Neural cell (in vitro differentiated cells): ENCODE measurements around the gene LMLN. TPM values are rescaled to one million over a fixed set of nuclear protein-coding genes. Genes with fewer than 3 reads are reported as not detected.

ENCODE experiments used
- H2AFZ ChIP-seq: fragments of 200-600, 300-800 bp; sonication (generic), shearing (Covaris generic); 2 replicates; pipeline ENCODE4 v1.6.0; 2014; ENCODE audit warnings: low read depth, mild to moderate bottlenecking, antibody characterized with exemption, low read length, moderate library complexity
- H3F3A ChIP-seq: fragments of 200-600 bp; shearing (Covaris generic); 2 replicates; pipeline ENCODE4 v1.6.1; 2016; ENCODE audit warnings: mild to moderate bottlenecking, moderate library complexity, mixed read lengths, antibody characterized with exemption, low read length; ENCODE audit not compliant: insufficient read depth, poor library complexity, severe bottlenecking
- H3K27ac ChIP-seq: fragments of 200-600, 300-800 bp; sonication (generic), shearing (Covaris generic); 2 replicates; pipeline ENCODE4 v1.5.1; 2014; ENCODE audit warnings: mild to moderate bottlenecking, low read length, moderate library complexity
- H3K27me3 ChIP-seq: fragments of 300-800, 200-600 bp; sonication (generic), shearing (Covaris generic); 2 replicates; pipeline ENCODE4 v1.6.0; 2014; ENCODE audit warnings: mild to moderate bottlenecking, low read depth, low read length, moderate library complexity; ENCODE audit not compliant: insufficient read depth
- H3K36me3 ChIP-seq: fragments of 300-800, 200-600 bp; sonication (generic), shearing (Covaris generic); 2 replicates; pipeline ENCODE4 v1.5.1; 2014; ENCODE audit warnings: mild to moderate bottlenecking, antibody characterized with exemption, low read length, moderate library complexity; ENCODE audit not compliant: insufficient read depth
- H3K4me2 ChIP-seq: fragments of 300-800, 200-600 bp; sonication (generic), shearing (Covaris generic); 2 replicates; pipeline ENCODE4 v1.6.0; 2014; ENCODE audit warnings: mild to moderate bottlenecking, low read length
- H3K4me3 ChIP-seq: fragments of 300-800, 200-600 bp; sonication (generic), shearing (Covaris generic); 2 replicates; pipeline ENCODE4 v1.5.1; 2014; ENCODE audit warnings: mild to moderate bottlenecking, low read length, moderate library complexity
- H3K79me2 ChIP-seq: fragments of 200-600 bp; shearing (Covaris generic); replicated peaks from 2 replicates; pipeline ENCODE4 v1.6.0; 2014; ENCODE audit warnings: mild to moderate bottlenecking, low read length, moderate library complexity; ENCODE audit not compliant: insufficient read depth
- H3K9ac ChIP-seq: fragments of 300-800, 200-600 bp; sonication (generic), shearing (Covaris generic); 2 replicates; pipeline ENCODE4 v1.6.1; 2016; ENCODE audit warnings: mild to moderate bottlenecking, low read length, mixed read lengths
- H3K9me2 ChIP-seq: fragments of 200-600 bp; shearing (Covaris generic); 2 replicates; pipeline ENCODE4 v1.6.1; 2016; ENCODE audit warnings: mild to moderate bottlenecking, low read length, mixed read lengths; ENCODE audit not compliant: insufficient read depth
- H3K9me3 ChIP-seq: fragments of 200-600, 300-800 bp; sonication (generic), shearing (Covaris generic); 2 replicates; pipeline ENCODE4 v1.6.1; 2016; ENCODE audit warnings: mild to moderate bottlenecking, mixed run types, low read length, moderate library complexity, mixed read lengths
- H4K20me1 ChIP-seq: fragments of 200-600 bp; shearing (Covaris generic); 2 replicates; pipeline ENCODE4 v1.6.1; 2016; ENCODE audit warnings: mild to moderate bottlenecking, mixed run types; ENCODE audit not compliant: insufficient read depth
- EP300 ChIP-seq: fragments of 450-650 bp; conservative IDR thresholded peaks from 2 replicates; pipeline ENCODE4 v1.6.1; 2014; ENCODE audit warnings: antibody characterized with exemption, mild to moderate bottlenecking, moderate library complexity; ENCODE audit not compliant: poor library complexity, severe bottlenecking
- EZH2 ChIP-seq: fragments of 200-600, 300-800 bp; shearing (Covaris generic), sonication (generic); IDR thresholded peaks from 2 replicates; pipeline ENCODE4 v1.6.1; 2014; ENCODE audit warnings: antibody characterized with exemption, low read length, borderline replicate concordance, mild to moderate bottlenecking; ENCODE audit not compliant: insufficient read depth, poor library complexity, severe bottlenecking
- MXI1 ChIP-seq: fragments of 450-650 bp; conservative IDR thresholded peaks from 2 replicates; pipeline ENCODE4 v1.6.1; 2014; ENCODE audit warnings: antibody characterized with exemption, mild to moderate bottlenecking; ENCODE audit not compliant: poor library complexity, severe bottlenecking
- POLR2AphosphoS5 ChIP-seq: IDR thresholded peaks from 2 replicates; pipeline ENCODE4 v1.6.1; 2012
- RAD21 ChIP-seq: fragments of 450-650 bp; conservative IDR thresholded peaks from 2 replicates; pipeline ENCODE4 v1.6.1; 2014; ENCODE audit warnings: antibody characterized with exemption, mild to moderate bottlenecking, moderate library complexity
- REST ChIP-seq: IDR thresholded peaks from 2 replicates; pipeline ENCODE4 v1.6.1; 2012; ENCODE audit warnings: borderline replicate concordance
- SMC3 ChIP-seq: fragments of 450-650 bp; conservative IDR thresholded peaks from 2 replicates; pipeline ENCODE4 v1.6.1; 2014; ENCODE audit warnings: antibody characterized with exemption, mild to moderate bottlenecking, moderate library complexity; ENCODE audit not compliant: poor library complexity
- TAF1 ChIP-seq: IDR thresholded peaks from 2 replicates; pipeline ENCODE4 v1.6.1; 2012; ENCODE audit warnings: low read depth
- polyA plus RNA-seq: library from polyadenylated mRNA; depleted of rRNA; stranded (reverse); fragments of >200 nt; gene quantifications from 2 replicates; pipeline ENCODE4 v1.2.3, GENCODE V29; 2014
- TF ChIP-seq, protein P1 (sequence below): fragments of 450-650 bp; IDR thresholded peaks from 2 replicates; pipeline ENCODE4 v1.5.1; 2014; ENCODE audit warnings: antibody characterized with exemption, mild to moderate bottlenecking, moderate library complexity; ENCODE audit not compliant: poor library complexity, severe bottlenecking

The LMLN gene
- polyA plus RNA-seq, 1 donor from 2014 or later: 3.1 TPM

DNA sequence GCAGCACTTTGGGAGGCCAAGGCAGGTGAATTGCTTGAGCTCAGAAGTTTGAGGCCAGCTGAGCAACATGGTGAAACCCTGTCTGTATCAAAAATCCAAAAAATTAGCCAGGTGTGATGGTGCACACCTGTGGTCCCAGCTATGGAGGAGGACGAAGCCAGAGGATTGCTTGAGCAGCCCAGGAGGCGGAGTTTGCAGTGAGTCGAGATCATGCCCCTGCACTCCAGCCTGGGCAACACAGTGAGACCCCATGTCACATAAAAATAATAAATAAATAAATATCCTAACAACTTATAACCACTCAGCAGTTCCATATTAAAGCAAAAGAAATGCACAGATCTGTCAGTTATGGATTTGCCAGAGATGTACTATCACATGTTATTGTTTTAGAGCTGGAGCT, 62.6 kb downstream of the LMLN start:
- Histone ChIP-seq H3F3A (no peaks in the 10 kb centered on the region), H3K9ac (no peak overlapping the region), H3K27me3 (no peaks in the 10 kb centered on the region), H3K4me2 (no peak overlapping the region), H4K20me1 (no peaks in the 10 kb centered on the region), H3K9me3 (no peaks in the 10 kb centered on the region), H3K79me2 (no peaks in the 10 kb centered on the region), H3K27ac (no peak overlapping the region), H3K4me3 (no peak overlapping the region), H3K36me3 (no peaks in the 10 kb centered on the region), H2AFZ (no peak overlapping the region), H3K9me2 (no peaks in the 10 kb centered on the region)
- TF ChIP-seq TAF1 (no peak), RAD21 (no peak), MXI1 (no peak), SMC3 (no peak), EP300 (no peak), POLR2AphosphoS5 (no peak), REST (no peak), EZH2 (no peak)
- TF ChIP-seq, protein P1, sequence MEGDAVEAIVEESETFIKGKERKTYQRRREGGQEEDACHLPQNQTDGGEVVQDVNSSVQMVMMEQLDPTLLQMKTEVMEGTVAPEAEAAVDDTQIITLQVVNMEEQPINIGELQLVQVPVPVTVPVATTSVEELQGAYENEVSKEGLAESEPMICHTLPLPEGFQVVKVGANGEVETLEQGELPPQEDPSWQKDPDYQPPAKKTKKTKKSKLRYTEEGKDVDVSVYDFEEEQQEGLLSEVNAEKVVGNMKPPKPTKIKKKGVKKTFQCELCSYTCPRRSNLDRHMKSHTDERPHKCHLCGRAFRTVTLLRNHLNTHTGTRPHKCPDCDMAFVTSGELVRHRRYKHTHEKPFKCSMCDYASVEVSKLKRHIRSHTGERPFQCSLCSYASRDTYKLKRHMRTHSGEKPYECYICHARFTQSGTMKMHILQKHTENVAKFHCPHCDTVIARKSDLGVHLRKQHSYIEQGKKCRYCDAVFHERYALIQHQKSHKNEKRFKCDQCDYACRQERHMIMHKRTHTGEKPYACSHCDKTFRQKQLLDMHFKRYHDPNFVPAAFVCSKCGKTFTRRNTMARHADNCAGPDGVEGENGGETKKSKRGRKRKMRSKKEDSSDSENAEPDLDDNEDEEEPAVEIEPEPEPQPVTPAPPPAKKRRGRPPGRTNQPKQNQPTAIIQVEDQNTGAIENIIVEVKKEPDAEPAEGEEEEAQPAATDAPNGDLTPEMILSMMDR: no peak

- H4K20me1 ChIP-seq: no peaks in the 10 kb centered on the region
- no peak for TF ChIP-seq EP300
- TF ChIP-seq SMC3: no peak
- TF ChIP-seq POLR2AphosphoS5: no peak
- TF ChIP-seq EZH2: no peak
- TF ChIP-seq, protein P1: no peak
- no peak for TF ChIP-seq REST
- no peak for TF ChIP-seq TAF1
- TF ChIP-seq MXI1: no peak
- TF ChIP-seq RAD21: no peak
- no peak overlapping the region for H3K27ac ChIP-seq
- no peaks in the 10 kb centered on the region for H3F3A ChIP-seq
- H3K9me3 ChIP-seq: no peaks in the 10 kb centered on the region
- no peaks in the 10 kb centered on the region for H3K9me2 ChIP-seq
- H3K27me3 ChIP-seq: no peaks in the 10 kb centered on the region
- H3K4me3 ChIP-seq: no peak overlapping the region
- H2AFZ ChIP-seq: no peak overlapping the region
- no peaks in the 10 kb centered on the region for H3K36me3 ChIP-seq
- H3K79me2 ChIP-seq: no peaks in the 10 kb centered on the region
- H3K9ac ChIP-seq: no peak overlapping the region
- no peak overlapping the region for H3K4me2 ChIP-seq
Observed at GRCh38 chr3:198025644-198026043, 65.6 kb downstream of the LMLN start.
